A673 (cell line): Measurements from ENCODE around the gene SLC6A6. TPM values are rescaled to one million over a fixed set of nuclear protein-coding genes. Genes with fewer than 3 reads are reported as not detected.

ENCODE experiments used
- BruUV-seq: library from RNA; stranded (reverse); fragments of 400-500 nt; replicated peaks from 2 replicates; lab custom pipeline; 2021; lab: Mats Ljungman, UMichigan
- CTCF ChIA-PET: fragments of 300-600 bp; sonication (Branson Sonifier 250); formaldehyde crosslinking; loops from one replicate; lab custom pipeline; 2022; ENCODE audit warnings: antibody characterized with exemption; lab: Charles Lee
- POLR2A ChIA-PET: fragments of 300-600 bp; sonication (Branson Sonifier 250); formaldehyde crosslinking; loops from one replicate; lab custom pipeline; 2022; ENCODE audit warnings: antibody characterized with exemption; ENCODE audit not compliant: low non-redundant PET; lab: Charles Lee
- DNase-seq: peaks from one replicate; pipeline ENCODE4 v3.0.0-alpha.2; 2015; ENCODE audit warnings: low spot score
- H3K27ac ChIP-seq: fragments of 200-600 bp; sonication (generic); 2 replicates; pipeline ENCODE4 v1.5.1; 2016; ENCODE audit warnings: mixed run types, low read depth, mild to moderate bottlenecking, mixed read lengths, antibody characterized with exemption, low read length; ENCODE audit not compliant: poor library complexity, severe bottlenecking
- H3K27me3 ChIP-seq: fragments of 200-600 bp; sonication (generic); replicated peaks from 2 replicates; pipeline ENCODE4 v1.6.1; 2017; ENCODE audit warnings: mixed run types, low read depth, mild to moderate bottlenecking, mixed read lengths, antibody characterized with exemption, low read length; ENCODE audit not compliant: insufficient read depth, poor library complexity
- H3K36me3 ChIP-seq: fragments of 200-600 bp; sonication (generic); 2 replicates; pipeline ENCODE4 v1.6.1; 2016; ENCODE audit warnings: mixed run types, mild to moderate bottlenecking, mixed read lengths, antibody characterized with exemption, low read length; ENCODE audit not compliant: insufficient read depth, poor library complexity, severe bottlenecking
- H3K4me1 ChIP-seq: fragments of 200-600 bp; sonication (generic); 2 replicates; pipeline ENCODE4 v1.6.1; 2017; ENCODE audit warnings: mixed run types, mild to moderate bottlenecking, mixed read lengths, antibody characterized with exemption, low read length; ENCODE audit not compliant: insufficient read depth, poor library complexity, severe bottlenecking
- H3K4me3 ChIP-seq: fragments of 200-600 bp; sonication (generic); 2 replicates; pipeline ENCODE4 v1.5.1; 2016; ENCODE audit warnings: low read depth, mixed run types, mild to moderate bottlenecking, mixed read lengths, low read length; ENCODE audit not compliant: poor library complexity, severe bottlenecking
- H3K9me3 ChIP-seq: fragments of 200-600 bp; sonication (generic); 2 replicates; pipeline ENCODE4 v1.6.1; 2016; ENCODE audit warnings: mixed run types, low read depth, mild to moderate bottlenecking, mixed read lengths, antibody characterized with exemption, low read length; ENCODE audit not compliant: poor library complexity, severe bottlenecking
- CTCF ChIP-seq: fragments of 300-800, 200-600 bp; sonication (generic); conservative IDR thresholded peaks from 2 replicates; pipeline ENCODE4 v1.5.1; 2017; ENCODE audit warnings: low read depth, mild to moderate bottlenecking, antibody characterized with exemption, low read length, moderate library complexity, mixed read lengths
- EZH2 ChIP-seq: fragments of 200-600 bp; sonication (generic); IDR thresholded peaks from 2 replicates; pipeline ENCODE4 v1.6.1; 2017; ENCODE audit warnings: borderline replicate concordance, low read depth, mild to moderate bottlenecking, mixed read lengths, antibody characterized with exemption, low read length; ENCODE audit not compliant: poor library complexity, severe bottlenecking
- intact Hi-C: fragments of 100-400 bp; cut with micrococcal nuclease; formaldehyde crosslinking; loops from one replicate; pipeline ENCODE4 v1.10.0; 2022; ENCODE audit not compliant: unreplicated experiment
- total RNA-seq: library from RNA; stranded (reverse); gene quantifications from 2 replicates; pipeline ENCODE4 v1.2.3, GENCODE V29; 2021

SLC6A6 gene
- total RNA-seq, 1 experiment from 2014 or later = 55.1 TPM

- H3K9me3 ChIP-seq = peaks cover 3% of the 10 kb centered on the region
- BruUV-seq = no TSS peak
- ChIA-PET POLR2A (no interaction called here), CTCF (no interaction called here)
- TF ChIP-seq CTCF (no peak), EZH2 (no peak)
- H3K36me3 ChIP-seq = no peaks in the 10 kb centered on the region
- no peaks in the 10 kb centered on the region for H3K27me3 ChIP-seq
- no peak overlapping the region for H3K4me3 ChIP-seq
- H3K27ac ChIP-seq = no peak overlapping the region
- no peaks in the 10 kb centered on the region for H3K4me1 ChIP-seq
- intact Hi-C loops = no loop called here
- no peak for DNase-seq
Observed at GRCh38 chr3:14497321-14497720, 94.9 kb downstream of the SLC6A6 start.

GRCh38 chr3:14502472-14502871 lies 100.1 kb downstream of the SLC6A6 start:
- H3K9me3 ChIP-seq = peaks cover 9% of the 10 kb centered on the region
- TF ChIP-seq CTCF = no peak
- no peak for TF ChIP-seq EZH2
- H3K4me3 ChIP-seq = no peak overlapping the region
- CTCF ChIA-PET = no interaction called here
- no peaks in the 10 kb centered on the region for H3K27me3 ChIP-seq
- H3K4me1 ChIP-seq = no peaks in the 10 kb centered on the region
- no peak for DNase-seq
- no peak overlapping the region for H3K27ac ChIP-seq
- no TSS peak for BruUV-seq
- intact Hi-C loops = no loop called here
- H3K36me3 ChIP-seq = no peaks in the 10 kb centered on the region
- POLR2A ChIA-PET = no interaction called here

- no peak for TF ChIP-seq EZH2
- Histone ChIP-seq H3K9me3 (peaks cover 9% of the 10 kb centered on the region), H3K36me3 (no peaks in the 10 kb centered on the region), H3K4me3 (no peak overlapping the region), H3K27me3 (no peaks in the 10 kb centered on the region), H3K27ac (no peak overlapping the region), H3K4me1 (no peaks in the 10 kb centered on the region)
- BruUV-seq = no TSS peak
- no peak for DNase-seq
- CTCF ChIA-PET = no interaction called here
- intact Hi-C loops = no loop called here
- POLR2A ChIA-PET = no interaction called here
Observed at GRCh38 chr3:14503033-14503705, 100.8 kb downstream of the SLC6A6 start.

GRCh38 chr3:14503706-14504065 lies 101.3 kb downstream of the SLC6A6 start:
- peaks cover 9% of the 10 kb centered on the region for H3K9me3 ChIP-seq
- no peak overlapping the region for H3K27ac ChIP-seq
- no peak overlapping the region for H3K4me3 ChIP-seq
- no peaks in the 10 kb centered on the region for H3K27me3 ChIP-seq
- DNase-seq = no peak
- intact Hi-C loops = no loop called here
- ChIA-PET CTCF (no interaction called here), POLR2A (no interaction called here)
- no peak for TF ChIP-seq EZH2
- no peak for TF ChIP-seq CTCF
- H3K4me1 ChIP-seq = no peaks in the 10 kb centered on the region
- H3K36me3 ChIP-seq = no peaks in the 10 kb centered on the region
- no TSS peak for BruUV-seq
